ENCODE data around the gene FGFR2. TPM values are rescaled to one million over a fixed set of nuclear protein-coding genes. Genes with fewer than 3 reads are reported as not detected.

Gene FGFR2
- total and polyA plus RNA-seq, 2 experiments from 2014 or later = 41.3 to 90.4 TPM

- TF ChIP-seq EZH2 (IDR thresholded peaks at IDR 0.05; ENCODE audit: borderline replicate concordance) (no peak), EZH2phosphoT487 (IDR thresholded peaks at IDR 0.05; ENCODE audit: low read depth, severe bottlenecking, unreplicated experiment) (no peak), CTCF (IDR thresholded peaks at IDR 0.05; ENCODE audit: poor library complexity) (no peak)
- Histone ChIP-seq H2AFZ (no peak overlapping the region), H3K9me3 (ENCODE audit: low read depth) (no peaks in the 10 kb centered on the region), H3K27me3 (no peaks in the 10 kb centered on the region), H3K4me2 (no peak overlapping the region), H3K79me2 (no peaks in the 10 kb centered on the region), H3K4me1 (ENCODE audit: insufficient read depth) (peaks cover 30% of the 10 kb centered on the region), H3K36me3 (replicated peaks; ENCODE audit: insufficient read depth, low read depth) (no peaks in the 10 kb centered on the region), H4K20me1 (ENCODE audit: insufficient read depth, poor library complexity, severe bottlenecking) (no peaks in the 10 kb centered on the region), H3K27ac (peak overlapping the region; percentile 58), H3K4me3 (no peak overlapping the region), H3K9me2 (replicated peaks; ENCODE audit: insufficient read depth) (no peaks in the 10 kb centered on the region)
- no peak for DNase-seq (ENCODE audit: low spot score)
- 80% methylated on average over 4 of the region's 4 CpGs for WGBS (ENCODE audit: low lambda C conversion rate, missing lambda C conversion rate)
Measured at GRCh38 chr10:121454781-121455180, 143.5 kb downstream of the FGFR2 start.

GRCh38 chr10:121453160-121453559 lies 145.1 kb downstream of the FGFR2 start:
- no peaks in the 10 kb centered on the region for H3K9me3 ChIP-seq (ENCODE audit: low read depth)
- no peaks in the 10 kb centered on the region for H3K36me3 ChIP-seq (replicated peaks; ENCODE audit: insufficient read depth, low read depth)
- no peaks in the 10 kb centered on the region for H3K79me2 ChIP-seq
- no peaks in the 10 kb centered on the region for H3K9me2 ChIP-seq (replicated peaks; ENCODE audit: insufficient read depth)
- H3K27me3 ChIP-seq = no peaks in the 10 kb centered on the region
- DNase-seq (ENCODE audit: low spot score) = no peak
- H3K4me3 ChIP-seq = no peak overlapping the region
- no peaks in the 10 kb centered on the region for H4K20me1 ChIP-seq (ENCODE audit: insufficient read depth, poor library complexity, severe bottlenecking)
- 65% methylated on average over 3 of the region's 3 CpGs for WGBS (ENCODE audit: low lambda C conversion rate, missing lambda C conversion rate)
- no peak overlapping the region for H3K27ac ChIP-seq
- no peak overlapping the region for H3K4me2 ChIP-seq
- H2AFZ ChIP-seq = peak overlapping the region; percentile 1
- TF ChIP-seq CTCF (IDR thresholded peaks at IDR 0.05; ENCODE audit: poor library complexity) (no peak), EZH2phosphoT487 (IDR thresholded peaks at IDR 0.05; ENCODE audit: low read depth, severe bottlenecking, unreplicated experiment) (no peak), EZH2 (IDR thresholded peaks at IDR 0.05; ENCODE audit: borderline replicate concordance) (no peak)
- H3K4me1 ChIP-seq (ENCODE audit: insufficient read depth) = peaks cover 32% of the 10 kb centered on the region

DNA sequence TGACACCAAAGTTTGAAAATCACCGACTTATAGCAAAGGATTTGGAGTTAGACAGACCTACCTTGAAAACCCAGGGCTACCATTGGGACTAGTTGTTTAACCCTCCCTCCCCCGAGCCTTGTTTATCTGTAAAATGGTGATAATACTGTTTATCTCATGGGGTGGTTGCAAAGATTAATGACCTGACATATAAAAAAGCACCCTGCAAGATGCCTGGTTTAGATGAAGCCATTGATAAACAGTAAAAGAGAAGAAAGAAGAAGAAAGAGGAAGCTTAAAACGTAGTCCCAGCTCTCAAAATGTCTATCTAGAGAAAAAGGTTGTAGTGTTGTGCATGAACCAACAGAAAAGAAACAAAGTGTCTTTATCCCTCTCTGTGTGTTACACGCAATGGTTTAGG lies 145.7 kb downstream of the FGFR2 start:
- WGBS (ENCODE audit: low lambda C conversion rate, missing lambda C conversion rate) = 29% methylated on average over 4 of the region's 4 CpGs
- Histone ChIP-seq H3K27me3 (no peaks in the 10 kb centered on the region), H3K9me3 (ENCODE audit: low read depth) (no peaks in the 10 kb centered on the region), H3K4me1 (ENCODE audit: insufficient read depth) (peaks cover 32% of the 10 kb centered on the region), H3K4me2 (no peak overlapping the region), H3K27ac (no peak overlapping the region), H3K4me3 (no peak overlapping the region), H3K9me2 (replicated peaks; ENCODE audit: insufficient read depth) (no peaks in the 10 kb centered on the region), H3K79me2 (no peaks in the 10 kb centered on the region), H4K20me1 (ENCODE audit: insufficient read depth, poor library complexity, severe bottlenecking) (no peaks in the 10 kb centered on the region), H3K36me3 (replicated peaks; ENCODE audit: insufficient read depth, low read depth) (no peaks in the 10 kb centered on the region), H2AFZ (peak overlapping the region; percentile 1)
- DNase-seq (ENCODE audit: low spot score) = no peak
- TF ChIP-seq CTCF (IDR thresholded peaks at IDR 0.05; ENCODE audit: poor library complexity) = no peak
- TF ChIP-seq EZH2 (IDR thresholded peaks at IDR 0.05; ENCODE audit: borderline replicate concordance) = no peak
- TF ChIP-seq EZH2phosphoT487 (IDR thresholded peaks at IDR 0.05; ENCODE audit: low read depth, severe bottlenecking, unreplicated experiment) = no peak

DNA sequence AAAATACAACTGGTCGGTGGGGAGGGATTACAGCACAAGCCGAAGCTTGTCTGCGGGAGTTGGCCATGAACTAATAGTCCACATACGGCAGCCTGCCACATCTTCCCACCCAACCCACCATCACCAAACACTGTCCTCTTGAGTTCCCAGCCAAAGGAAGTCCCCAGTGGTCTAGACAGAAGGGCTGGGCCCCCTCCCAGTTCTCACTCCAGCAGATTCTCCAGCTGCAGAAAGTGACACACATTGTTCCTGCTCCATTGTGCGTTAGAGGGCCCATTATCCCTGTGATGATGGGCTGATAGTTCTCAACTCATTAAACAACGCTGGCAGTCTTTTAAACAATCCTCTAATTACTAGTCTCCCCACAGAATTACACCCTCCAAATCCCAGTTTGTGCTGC lies 148.0 kb downstream of the FGFR2 start:
- TF ChIP-seq CTCF (IDR thresholded peaks at IDR 0.05; ENCODE audit: poor library complexity) (no peak), EZH2phosphoT487 (IDR thresholded peaks at IDR 0.05; ENCODE audit: low read depth, severe bottlenecking, unreplicated experiment) (no peak), EZH2 (IDR thresholded peaks at IDR 0.05; ENCODE audit: borderline replicate concordance) (no peak)
- DNase-seq (ENCODE audit: low spot score) = no peak
- WGBS (ENCODE audit: low lambda C conversion rate, missing lambda C conversion rate) = 69% methylated on average over 6 of the region's 6 CpGs
- Histone ChIP-seq H3K9me2 (replicated peaks; ENCODE audit: insufficient read depth) (no peaks in the 10 kb centered on the region), H4K20me1 (ENCODE audit: insufficient read depth, poor library complexity, severe bottlenecking) (no peaks in the 10 kb centered on the region), H3K4me3 (no peak overlapping the region), H3K79me2 (no peaks in the 10 kb centered on the region), H3K36me3 (replicated peaks; ENCODE audit: insufficient read depth, low read depth) (no peaks in the 10 kb centered on the region), H3K4me2 (peak overlapping the region; percentile 54), H3K4me1 (ENCODE audit: insufficient read depth) (peaks cover 30% of the 10 kb centered on the region), H3K27ac (peak overlapping the region; percentile 59), H2AFZ (peak overlapping the region; percentile 17), H3K9me3 (ENCODE audit: low read depth) (no peaks in the 10 kb centered on the region), H3K27me3 (no peaks in the 10 kb centered on the region)
